SK-N-SH (cell line): ENCODE measurements around the gene GLCCI1. TPM values are rescaled to one million over a fixed set of nuclear protein-coding genes. Genes with fewer than 3 reads are reported as not detected.

Experiments used
- CTCF ChIA-PET: fragments of 300-600, 350-600 bp; formaldehyde crosslinking; extraction: SDS; loops from one replicate; lab custom pipeline; 2021; lab: Yijun Ruan, JAX
- POLR2A ChIA-PET: fragments of 350-600 bp; sonication (Branson Sonifier 250); formaldehyde crosslinking; extraction: SDS; loops from one replicate; lab custom pipeline; 2020; ENCODE audit warnings: antibody characterized with exemption, inconsistent platforms; lab: Yijun Ruan, JAX
- DNase-seq: peaks from one replicate; pipeline ENCODE4 v3.0.0; 2012
- H2AFZ ChIP-seq: fragments of 200-600 bp; sonication (generic); 2 replicates; pipeline ENCODE4 v1.8.1; 2016; ENCODE audit warnings: antibody characterized with exemption, mild to moderate bottlenecking, low read depth
- H3F3A ChIP-seq: fragments of 200-600 bp; sonication (generic); replicated peaks from 2 replicates; pipeline ENCODE3; 2016; ENCODE audit warnings: antibody characterized with exemption, mild to moderate bottlenecking; ENCODE audit not compliant: insufficient read depth
- H3K27ac ChIP-seq, 2 experiments: fragments of 200-500 bp in 1 of 2; fragments of 200-600 bp in 1 of 2; sonication (Bioruptor generic) in 1 of 2; sonication (generic), shearing (Covaris generic) in 1 of 2; 2 replicates each; pipeline versions ENCODE4 v1.5.1 to v1.6.1; 2014 to 2016; ENCODE audit warnings: low read depth in 2 of 2, inconsistent platforms in 1 of 2, low read length in 1 of 2, mild to moderate bottlenecking in 1 of 2, mixed read lengths in 1 of 2
- H3K27me3 ChIP-seq: fragments of 200-600 bp; sonication (generic), shearing (Covaris generic); 2 replicates; pipeline ENCODE4 v1.6.1; 2016; ENCODE audit warnings: mixed run types; ENCODE audit not compliant: insufficient read depth
- H3K36me3 ChIP-seq, 2 experiments: fragments of 200-500 bp in 1 of 2; fragments of 200-600 bp in 1 of 2; sonication (Bioruptor generic) in 1 of 2; sonication (generic) in 1 of 2; replicated peaks in 1 of 2; 2 replicates each; pipeline versions ENCODE3 to v1.5.1; 2014 to 2016; ENCODE audit warnings: low read length in 1 of 2, mild to moderate bottlenecking in 1 of 2; ENCODE audit not compliant: insufficient read depth in 2 of 2, control insufficient read depth in 1 of 2
- H3K4me1 ChIP-seq, 2 experiments: fragments of 200-500 bp in 1 of 2; fragments of 200-600 bp in 1 of 2; sonication (Bioruptor generic) in 1 of 2; sonication (generic), shearing (Covaris generic) in 1 of 2; 2 replicates each; pipeline versions ENCODE4 v1.5.1 to v1.6.1; 2014 to 2016; ENCODE audit warnings: low read depth in 1 of 2, low read length in 1 of 2, mixed run types in 1 of 2; ENCODE audit not compliant: insufficient read depth in 2 of 2, control insufficient read depth in 1 of 2
- H3K4me2 ChIP-seq: fragments of 200-600 bp; sonication (generic), shearing (Covaris generic); 2 replicates; pipeline ENCODE4 v1.6.1; 2017; ENCODE audit warnings: mixed run types
- H3K4me3 ChIP-seq, 2 experiments: fragments of 200-500 bp in 1 of 2; fragments of 200-600 bp in 1 of 2; sonication (Bioruptor generic) in 1 of 2; sonication (generic), shearing (Covaris generic) in 1 of 2; 2 replicates each; pipeline versions ENCODE4 v1.5.1 to v1.8.1; 2014 to 2016; ENCODE audit warnings: low read depth in 2 of 2, inconsistent platforms in 1 of 2, low read length in 1 of 2, mild to moderate bottlenecking in 1 of 2, mixed read lengths in 1 of 2, moderate library complexity in 1 of 2
- H3K79me2 ChIP-seq: fragments of 200-600 bp; sonication (generic); 2 replicates; pipeline ENCODE4 v1.8.1; 2017; ENCODE audit warnings: mild to moderate bottlenecking; ENCODE audit not compliant: insufficient read depth
- H3K9ac ChIP-seq: fragments of 200-600 bp; sonication (generic); 2 replicates; pipeline ENCODE4 v1.6.1; 2017; ENCODE audit warnings: mixed run types
- H3K9me2 ChIP-seq: fragments of 200-600 bp; sonication (generic); 2 replicates; pipeline ENCODE4 v1.6.1; 2017; ENCODE audit warnings: mixed run types
- H3K9me3 ChIP-seq: fragments of 200-600 bp; sonication (generic); 2 replicates; pipeline ENCODE4 v1.6.1; 2017; ENCODE audit warnings: mixed run types, mild to moderate bottlenecking, moderate library complexity
- H4K20me1 ChIP-seq: fragments of 200-600 bp; sonication (generic); 2 replicates; pipeline ENCODE4 v1.6.1; 2017; ENCODE audit warnings: mild to moderate bottlenecking, mixed run types; ENCODE audit not compliant: insufficient read depth
- CHD2 ChIP-seq: fragments of 150-350 bp; IDR thresholded peaks from 2 replicates; pipeline ENCODE4 v1.6.1; 2018; ENCODE audit warnings: low read length; ENCODE audit not compliant: partially characterized antibody
- EP300 ChIP-seq, 2 experiments: IDR thresholded peaks; 2 replicates each; pipeline versions ENCODE4 v1.4.0 to v1.6.1; 2012; ENCODE audit warnings: borderline replicate concordance in 1 of 2, low read depth in 1 of 2, low read length in 1 of 2
- FOXM1 ChIP-seq: IDR thresholded peaks from 2 replicates; pipeline ENCODE4 v1.4.0; 2012; ENCODE audit warnings: low read depth, mild to moderate bottlenecking
- GABPA ChIP-seq: IDR thresholded peaks from 2 replicates; pipeline ENCODE4 v1.4.0; 2012; ENCODE audit warnings: low read depth, mild to moderate bottlenecking
- MEF2A ChIP-seq: IDR thresholded peaks from 2 replicates; pipeline ENCODE4 v1.4.0; 2012; ENCODE audit warnings: low read depth, borderline replicate concordance
- MXI1 ChIP-seq: IDR thresholded peaks from 2 replicates; pipeline ENCODE4 v1.6.1; 2012; ENCODE audit warnings: mild to moderate bottlenecking, low read depth, low read length, improper control_type of control experiment
- SMC3 ChIP-seq: IDR thresholded peaks from 2 replicates; pipeline ENCODE4 v1.6.1; 2012; ENCODE audit warnings: low read depth, low read length, improper control_type of control experiment
- TAF1 ChIP-seq: IDR thresholded peaks from 2 replicates; pipeline ENCODE4 v1.6.1; 2012; ENCODE audit warnings: low read depth, mild to moderate bottlenecking, low read length, moderate library complexity, borderline replicate concordance
- YY1 ChIP-seq: IDR thresholded peaks from 2 replicates; pipeline ENCODE4 v1.4.0; 2012; ENCODE audit warnings: low read depth, mild to moderate bottlenecking
- WGBS: methylation state at CpG from one replicate; pipeline ENCODE4 v1.1.6; 2017; ENCODE audit warnings: low lambda C conversion rate; 5-methylcytosine and 5-hydroxymethylcytosine counted together
- polyA plus RNA-seq, 3 experiments: library from polyadenylated mRNA; depleted of rRNA; stranded (reverse); fragments of >200 nt; gene quantifications; 2 replicates each; pipeline ENCODE4 v1.2.3, GENCODE V29; 2012
- TF ChIP-seq, protein P1 (sequence below): IDR thresholded peaks from 2 replicates; pipeline ENCODE4 v1.6.1; 2012; ENCODE audit warnings: mild to moderate bottlenecking, low read depth, low read length, moderate library complexity

GLCCI1 gene
- polyA plus RNA-seq, 1 of the 3 experiments (the other 2 are of a cell fraction) = 5.5 TPM

DNA sequence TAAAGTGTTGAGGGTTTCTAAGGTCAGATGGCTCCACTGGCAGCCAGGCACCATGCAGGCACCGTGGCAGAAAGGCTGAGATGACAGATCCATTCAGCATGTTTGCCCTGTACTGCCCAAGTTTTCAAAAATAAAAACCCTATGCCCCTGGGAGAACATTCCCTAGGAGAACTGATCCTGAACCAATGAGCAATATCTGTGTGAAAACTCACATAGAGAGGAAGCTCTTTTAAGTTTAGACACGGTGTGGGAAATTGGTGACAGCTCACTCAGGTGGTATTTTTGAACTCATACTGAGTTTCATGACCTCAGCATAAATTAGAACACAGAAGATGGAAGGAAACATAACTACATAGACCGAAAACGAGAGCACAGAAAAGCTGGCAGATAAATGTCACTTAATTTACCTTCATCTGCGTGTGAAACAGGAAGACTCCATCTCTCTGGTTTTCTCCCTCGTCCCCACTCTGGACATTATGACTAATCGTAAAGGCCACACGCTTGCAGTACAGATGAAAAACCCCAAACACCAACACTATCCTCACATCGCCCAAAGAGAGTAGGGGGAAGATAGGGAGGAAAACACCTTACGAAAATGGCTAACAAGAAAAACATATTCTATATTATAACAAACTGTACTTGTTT lies 165.6 kb downstream of the GLCCI1 start:
- Histone ChIP-seq H3K9ac (no peak overlapping the region), H3K4me1 (no peaks in the 10 kb centered on the region), H3K4me2 (no peak overlapping the region), H3K9me3 (no peaks in the 10 kb centered on the region), H3K9me2 (no peaks in the 10 kb centered on the region), H3K4me3 (no peak overlapping the region), H2AFZ (no peak overlapping the region), H4K20me1 (no peaks in the 10 kb centered on the region), H3F3A (no peaks in the 10 kb centered on the region), H3K36me3 (peaks cover 0 to 17% of the 10 kb centered on the region in 2 experiments), H3K27me3 (no peaks in the 10 kb centered on the region), H3K79me2 (no peaks in the 10 kb centered on the region), H3K27ac (peak overlapping the region in 1 of 2 experiments; percentile 4; a peak in 1 of 4 replicates)
- ChIA-PET CTCF (interaction anchor here (0.6 to 1.1 kb wide), 3 partner anchors 9 to 352 kb away, joined by 3 to 4 read pairs (median 3); no protein-coding TSS in a partner anchor), POLR2A (no interaction called here)
- 64% methylated on average over 10 of the region's 10 CpGs for WGBS
- TF ChIP-seq YY1 (no peak), FOXM1 (no peak), MXI1 (no peak)
- DNase-seq = no peak

DNA sequence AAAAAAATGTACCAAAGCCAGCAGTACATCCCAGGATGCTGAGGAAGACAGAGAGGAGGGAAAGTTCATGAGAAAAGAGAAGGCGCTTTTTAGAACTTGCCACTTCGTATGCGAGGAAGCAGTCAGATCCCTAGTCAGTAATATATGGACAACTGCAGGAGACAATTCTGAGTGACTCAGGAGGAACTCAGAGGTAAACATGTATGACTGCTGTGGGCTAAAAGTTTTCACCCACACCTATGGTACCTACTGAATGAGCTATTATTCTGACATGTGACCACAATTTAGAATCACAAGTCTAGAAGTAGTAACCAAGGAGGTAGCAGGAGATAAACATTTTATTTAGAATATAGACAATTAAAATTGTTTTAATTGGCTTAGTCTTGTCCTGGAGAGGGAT lies 166.8 kb downstream of the GLCCI1 start:
- Histone ChIP-seq H4K20me1 (no peaks in the 10 kb centered on the region), H3F3A (no peaks in the 10 kb centered on the region), H2AFZ (no peak overlapping the region), H3K9me2 (no peaks in the 10 kb centered on the region), H3K79me2 (no peaks in the 10 kb centered on the region), H3K27me3 (no peaks in the 10 kb centered on the region), H3K4me2 (no peak overlapping the region), H3K36me3 (peaks cover 0 to 17% of the 10 kb centered on the region in 2 experiments), H3K9me3 (no peaks in the 10 kb centered on the region), H3K27ac (no peak overlapping the region), H3K4me3 (no peak overlapping the region), H3K9ac (no peak overlapping the region), H3K4me1 (peaks cover 0 to 4% of the 10 kb centered on the region in 2 experiments; a peak in 1 of 4 replicates)
- TF ChIP-seq EP300 (IDR thresholded peaks at IDR 0.05; ENCODE audit: borderline replicate concordance in 1 of 2, low read depth in 1 of 2, low read length in 1 of 2) (no peak), TAF1 (no peak), GABPA (no peak), MEF2A (no peak), SMC3 (no peak), CHD2 (no peak)
- TF ChIP-seq, protein P1, sequence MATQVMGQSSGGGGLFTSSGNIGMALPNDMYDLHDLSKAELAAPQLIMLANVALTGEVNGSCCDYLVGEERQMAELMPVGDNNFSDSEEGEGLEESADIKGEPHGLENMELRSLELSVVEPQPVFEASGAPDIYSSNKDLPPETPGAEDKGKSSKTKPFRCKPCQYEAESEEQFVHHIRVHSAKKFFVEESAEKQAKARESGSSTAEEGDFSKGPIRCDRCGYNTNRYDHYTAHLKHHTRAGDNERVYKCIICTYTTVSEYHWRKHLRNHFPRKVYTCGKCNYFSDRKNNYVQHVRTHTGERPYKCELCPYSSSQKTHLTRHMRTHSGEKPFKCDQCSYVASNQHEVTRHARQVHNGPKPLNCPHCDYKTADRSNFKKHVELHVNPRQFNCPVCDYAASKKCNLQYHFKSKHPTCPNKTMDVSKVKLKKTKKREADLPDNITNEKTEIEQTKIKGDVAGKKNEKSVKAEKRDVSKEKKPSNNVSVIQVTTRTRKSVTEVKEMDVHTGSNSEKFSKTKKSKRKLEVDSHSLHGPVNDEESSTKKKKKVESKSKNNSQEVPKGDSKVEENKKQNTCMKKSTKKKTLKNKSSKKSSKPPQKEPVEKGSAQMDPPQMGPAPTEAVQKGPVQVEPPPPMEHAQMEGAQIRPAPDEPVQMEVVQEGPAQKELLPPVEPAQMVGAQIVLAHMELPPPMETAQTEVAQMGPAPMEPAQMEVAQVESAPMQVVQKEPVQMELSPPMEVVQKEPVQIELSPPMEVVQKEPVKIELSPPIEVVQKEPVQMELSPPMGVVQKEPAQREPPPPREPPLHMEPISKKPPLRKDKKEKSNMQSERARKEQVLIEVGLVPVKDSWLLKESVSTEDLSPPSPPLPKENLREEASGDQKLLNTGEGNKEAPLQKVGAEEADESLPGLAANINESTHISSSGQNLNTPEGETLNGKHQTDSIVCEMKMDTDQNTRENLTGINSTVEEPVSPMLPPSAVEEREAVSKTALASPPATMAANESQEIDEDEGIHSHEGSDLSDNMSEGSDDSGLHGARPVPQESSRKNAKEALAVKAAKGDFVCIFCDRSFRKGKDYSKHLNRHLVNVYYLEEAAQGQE = no peak
- WGBS = 87% methylated on average over 3 of the region's 3 CpGs
- ChIA-PET CTCF (interaction anchor here (0.8 to 1.2 kb wide), 2 partner anchors 10 to 82 kb away, joined by 3 read pairs; no protein-coding TSS in a partner anchor), POLR2A (no interaction called here)
- no peak for DNase-seq
